Neural cell (in vitro differentiated cells): ENCODE data around the gene ADSS1. TPM values are rescaled to one million over a fixed set of nuclear protein-coding genes. Genes with fewer than 3 reads are reported as not detected.

ENCODE experiments used
- H2AFZ ChIP-seq: fragments of 200-600, 300-800 bp; sonication (generic), shearing (Covaris generic); 2 replicates; pipeline ENCODE4 v1.6.0; 2014; ENCODE audit warnings: low read depth, mild to moderate bottlenecking, antibody characterized with exemption, low read length, moderate library complexity
- H3F3A ChIP-seq: fragments of 200-600 bp; shearing (Covaris generic); 2 replicates; pipeline ENCODE4 v1.6.1; 2016; ENCODE audit warnings: mild to moderate bottlenecking, moderate library complexity, mixed read lengths, antibody characterized with exemption, low read length; ENCODE audit not compliant: insufficient read depth, poor library complexity, severe bottlenecking
- H3K27ac ChIP-seq: fragments of 200-600, 300-800 bp; sonication (generic), shearing (Covaris generic); 2 replicates; pipeline ENCODE4 v1.5.1; 2014; ENCODE audit warnings: mild to moderate bottlenecking, low read length, moderate library complexity
- H3K27me3 ChIP-seq: fragments of 300-800, 200-600 bp; sonication (generic), shearing (Covaris generic); 2 replicates; pipeline ENCODE4 v1.6.0; 2014; ENCODE audit warnings: mild to moderate bottlenecking, low read depth, low read length, moderate library complexity; ENCODE audit not compliant: insufficient read depth
- H3K36me3 ChIP-seq: fragments of 300-800, 200-600 bp; sonication (generic), shearing (Covaris generic); 2 replicates; pipeline ENCODE4 v1.5.1; 2014; ENCODE audit warnings: mild to moderate bottlenecking, antibody characterized with exemption, low read length, moderate library complexity; ENCODE audit not compliant: insufficient read depth
- H3K4me2 ChIP-seq: fragments of 300-800, 200-600 bp; sonication (generic), shearing (Covaris generic); 2 replicates; pipeline ENCODE4 v1.6.0; 2014; ENCODE audit warnings: mild to moderate bottlenecking, low read length
- H3K4me3 ChIP-seq: fragments of 300-800, 200-600 bp; sonication (generic), shearing (Covaris generic); 2 replicates; pipeline ENCODE4 v1.5.1; 2014; ENCODE audit warnings: mild to moderate bottlenecking, low read length, moderate library complexity
- H3K79me2 ChIP-seq: fragments of 200-600 bp; shearing (Covaris generic); replicated peaks from 2 replicates; pipeline ENCODE4 v1.6.0; 2014; ENCODE audit warnings: mild to moderate bottlenecking, low read length, moderate library complexity; ENCODE audit not compliant: insufficient read depth
- H3K9ac ChIP-seq: fragments of 300-800, 200-600 bp; sonication (generic), shearing (Covaris generic); 2 replicates; pipeline ENCODE4 v1.6.1; 2016; ENCODE audit warnings: mild to moderate bottlenecking, low read length, mixed read lengths
- H3K9me2 ChIP-seq: fragments of 200-600 bp; shearing (Covaris generic); 2 replicates; pipeline ENCODE4 v1.6.1; 2016; ENCODE audit warnings: mild to moderate bottlenecking, low read length, mixed read lengths; ENCODE audit not compliant: insufficient read depth
- H3K9me3 ChIP-seq: fragments of 200-600, 300-800 bp; sonication (generic), shearing (Covaris generic); 2 replicates; pipeline ENCODE4 v1.6.1; 2016; ENCODE audit warnings: mild to moderate bottlenecking, mixed run types, low read length, moderate library complexity, mixed read lengths
- H4K20me1 ChIP-seq: fragments of 200-600 bp; shearing (Covaris generic); 2 replicates; pipeline ENCODE4 v1.6.1; 2016; ENCODE audit warnings: mild to moderate bottlenecking, mixed run types; ENCODE audit not compliant: insufficient read depth
- CTCF ChIP-seq: fragments of 450-650 bp; IDR thresholded peaks from 2 replicates; pipeline ENCODE4 v1.5.1; 2014; ENCODE audit warnings: antibody characterized with exemption, mild to moderate bottlenecking, moderate library complexity; ENCODE audit not compliant: poor library complexity, severe bottlenecking
- EP300 ChIP-seq: fragments of 450-650 bp; conservative IDR thresholded peaks from 2 replicates; pipeline ENCODE4 v1.6.1; 2014; ENCODE audit warnings: antibody characterized with exemption, mild to moderate bottlenecking, moderate library complexity; ENCODE audit not compliant: poor library complexity, severe bottlenecking
- EZH2 ChIP-seq: fragments of 200-600, 300-800 bp; shearing (Covaris generic), sonication (generic); IDR thresholded peaks from 2 replicates; pipeline ENCODE4 v1.6.1; 2014; ENCODE audit warnings: antibody characterized with exemption, low read length, borderline replicate concordance, mild to moderate bottlenecking; ENCODE audit not compliant: insufficient read depth, poor library complexity, severe bottlenecking
- MXI1 ChIP-seq: fragments of 450-650 bp; conservative IDR thresholded peaks from 2 replicates; pipeline ENCODE4 v1.6.1; 2014; ENCODE audit warnings: antibody characterized with exemption, mild to moderate bottlenecking; ENCODE audit not compliant: poor library complexity, severe bottlenecking
- POLR2AphosphoS5 ChIP-seq: IDR thresholded peaks from 2 replicates; pipeline ENCODE4 v1.6.1; 2012
- RAD21 ChIP-seq: fragments of 450-650 bp; conservative IDR thresholded peaks from 2 replicates; pipeline ENCODE4 v1.6.1; 2014; ENCODE audit warnings: antibody characterized with exemption, mild to moderate bottlenecking, moderate library complexity
- SMC3 ChIP-seq: fragments of 450-650 bp; conservative IDR thresholded peaks from 2 replicates; pipeline ENCODE4 v1.6.1; 2014; ENCODE audit warnings: antibody characterized with exemption, mild to moderate bottlenecking, moderate library complexity; ENCODE audit not compliant: poor library complexity
- TAF1 ChIP-seq: IDR thresholded peaks from 2 replicates; pipeline ENCODE4 v1.6.1; 2012; ENCODE audit warnings: low read depth
- polyA plus RNA-seq: library from polyadenylated mRNA; depleted of rRNA; stranded (reverse); fragments of >200 nt; gene quantifications from 2 replicates; pipeline ENCODE4 v1.2.3, GENCODE V29; 2014
- TF ChIP-seq, protein P1 (sequence below): IDR thresholded peaks from 2 replicates; pipeline ENCODE4 v1.6.1; 2012; ENCODE audit warnings: borderline replicate concordance

ADSS1 gene
- polyA plus RNA-seq, 1 donor from 2014 or later, result 4.3 TPM

DNA sequence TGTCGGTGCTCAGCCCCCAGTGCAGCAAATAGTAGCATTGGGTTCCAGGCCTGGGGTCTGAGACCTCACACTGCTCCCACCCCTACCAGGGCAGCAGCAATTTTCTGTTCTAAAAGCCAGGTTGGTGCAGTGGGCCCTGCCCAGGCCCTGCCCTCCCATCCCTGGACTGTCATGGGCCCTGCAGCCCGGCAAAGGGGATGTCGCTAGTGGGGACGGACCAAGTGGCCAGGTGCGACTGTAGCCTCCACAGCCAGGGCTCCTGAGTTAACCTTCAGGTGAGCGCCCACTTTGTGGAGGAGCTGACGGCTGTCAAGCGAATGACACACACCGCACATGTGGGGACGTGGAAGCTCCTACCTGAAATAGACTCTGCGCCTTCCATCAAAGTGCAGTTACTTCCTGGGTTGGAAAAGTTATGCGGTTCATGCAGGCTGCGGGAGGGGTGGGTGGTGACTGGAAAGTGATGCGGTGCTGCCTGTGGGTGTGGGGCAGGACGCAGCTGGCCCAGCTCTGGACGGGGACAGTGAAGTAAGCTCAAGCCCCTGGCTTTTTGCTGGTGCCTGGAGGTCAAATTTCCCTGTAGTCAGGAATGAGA is 33.1 kb upstream of the ADSS1 start:
- H2AFZ ChIP-seq, result no peak overlapping the region
- H3K79me2 ChIP-seq, result no peaks in the 10 kb centered on the region
- no peak overlapping the region for H3K4me3 ChIP-seq

GRCh38 chr14:104691546-104692260 is 32.3 kb upstream of the ADSS1 start:
- no peak overlapping the region for H3K4me3 ChIP-seq
- TF ChIP-seq EP300 (no peak), POLR2AphosphoS5 (no peak), CTCF (no peak), SMC3 (no peak), TAF1 (no peak), MXI1 (no peak)
- TF ChIP-seq, protein P1, sequence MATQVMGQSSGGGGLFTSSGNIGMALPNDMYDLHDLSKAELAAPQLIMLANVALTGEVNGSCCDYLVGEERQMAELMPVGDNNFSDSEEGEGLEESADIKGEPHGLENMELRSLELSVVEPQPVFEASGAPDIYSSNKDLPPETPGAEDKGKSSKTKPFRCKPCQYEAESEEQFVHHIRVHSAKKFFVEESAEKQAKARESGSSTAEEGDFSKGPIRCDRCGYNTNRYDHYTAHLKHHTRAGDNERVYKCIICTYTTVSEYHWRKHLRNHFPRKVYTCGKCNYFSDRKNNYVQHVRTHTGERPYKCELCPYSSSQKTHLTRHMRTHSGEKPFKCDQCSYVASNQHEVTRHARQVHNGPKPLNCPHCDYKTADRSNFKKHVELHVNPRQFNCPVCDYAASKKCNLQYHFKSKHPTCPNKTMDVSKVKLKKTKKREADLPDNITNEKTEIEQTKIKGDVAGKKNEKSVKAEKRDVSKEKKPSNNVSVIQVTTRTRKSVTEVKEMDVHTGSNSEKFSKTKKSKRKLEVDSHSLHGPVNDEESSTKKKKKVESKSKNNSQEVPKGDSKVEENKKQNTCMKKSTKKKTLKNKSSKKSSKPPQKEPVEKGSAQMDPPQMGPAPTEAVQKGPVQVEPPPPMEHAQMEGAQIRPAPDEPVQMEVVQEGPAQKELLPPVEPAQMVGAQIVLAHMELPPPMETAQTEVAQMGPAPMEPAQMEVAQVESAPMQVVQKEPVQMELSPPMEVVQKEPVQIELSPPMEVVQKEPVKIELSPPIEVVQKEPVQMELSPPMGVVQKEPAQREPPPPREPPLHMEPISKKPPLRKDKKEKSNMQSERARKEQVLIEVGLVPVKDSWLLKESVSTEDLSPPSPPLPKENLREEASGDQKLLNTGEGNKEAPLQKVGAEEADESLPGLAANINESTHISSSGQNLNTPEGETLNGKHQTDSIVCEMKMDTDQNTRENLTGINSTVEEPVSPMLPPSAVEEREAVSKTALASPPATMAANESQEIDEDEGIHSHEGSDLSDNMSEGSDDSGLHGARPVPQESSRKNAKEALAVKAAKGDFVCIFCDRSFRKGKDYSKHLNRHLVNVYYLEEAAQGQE, result no peak

More for the DNA sequence above, 33.1 kb upstream of the ADSS1 start:
- Histone ChIP-seq H3K9me2 (no peaks in the 10 kb centered on the region), H4K20me1 (no peaks in the 10 kb centered on the region), H3K4me2 (no peak overlapping the region), H3K9ac (no peak overlapping the region), H3K36me3 (no peaks in the 10 kb centered on the region), H3F3A (no peaks in the 10 kb centered on the region), H3K9me3 (no peaks in the 10 kb centered on the region), H3K27me3 (peaks cover 5% of the 10 kb centered on the region), H3K27ac (no peak overlapping the region)
- no peak for TF ChIP-seq EZH2
- no peak for TF ChIP-seq RAD21
- TF ChIP-seq TAF1, result no peak
- no peak for TF ChIP-seq EP300
- TF ChIP-seq, protein P1, result no peak
- TF ChIP-seq MXI1, result no peak
- TF ChIP-seq POLR2AphosphoS5, result no peak
- TF ChIP-seq SMC3, result no peak
- TF ChIP-seq CTCF, result no peak

More at GRCh38 chr14:104691546-104692260, 32.3 kb upstream of the ADSS1 start:
- Histone ChIP-seq H3F3A (no peaks in the 10 kb centered on the region), H3K27ac (no peak overlapping the region), H3K9me2 (no peaks in the 10 kb centered on the region), H3K9me3 (no peaks in the 10 kb centered on the region), H4K20me1 (no peaks in the 10 kb centered on the region), H3K79me2 (no peaks in the 10 kb centered on the region), H3K27me3 (peaks cover 5% of the 10 kb centered on the region), H3K4me2 (no peak overlapping the region), H2AFZ (no peak overlapping the region), H3K9ac (no peak overlapping the region), H3K36me3 (no peaks in the 10 kb centered on the region)
